PC-3 (cell line): ENCODE measurements around the gene CNIH4.

Experiments
- EZH2 ChIP-seq: fragments of 300-600 bp; sonication (generic); IDR thresholded peaks from one replicate; pipeline ENCODE4 v1.6.1; 2017; ENCODE audit warnings: antibody characterized with exemption, mild to moderate bottlenecking, low read length; ENCODE audit not compliant: unreplicated experiment
- EZH2phosphoT487 ChIP-seq: fragments of 300-600 bp; sonication (generic); IDR thresholded peaks from 2 replicates; pipeline ENCODE4 v1.6.1; 2018; ENCODE audit warnings: mild to moderate bottlenecking, antibody characterized with exemption, low read length, borderline replicate concordance
- TF ChIP-seq, protein P1 (sequence below): fragments of 300-600 bp; sonication (generic); conservative IDR thresholded peaks from 2 replicates; pipeline ENCODE4 v1.5.1; 2017; ENCODE audit warnings: antibody characterized with exemption, low read depth, mild to moderate bottlenecking, low read length

DNA sequence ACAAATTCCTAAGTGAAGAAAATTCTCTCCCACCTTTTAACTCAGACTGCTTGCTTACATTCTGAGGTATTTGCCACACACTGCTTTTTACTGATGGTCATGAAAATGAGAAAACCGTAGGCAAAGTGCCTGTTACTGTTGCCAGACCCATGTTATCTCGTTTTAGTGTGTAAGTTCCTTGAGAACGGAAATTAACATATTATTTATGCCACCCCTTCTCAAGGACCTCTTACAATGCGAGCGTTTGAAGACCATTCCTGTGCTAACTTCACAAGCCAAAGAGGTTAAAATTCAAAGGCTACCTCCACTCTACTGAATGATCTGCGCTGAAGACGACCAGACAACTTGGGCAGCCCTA is 27.2 kb upstream of the CNIH4 start:
- TF ChIP-seq, protein P1, sequence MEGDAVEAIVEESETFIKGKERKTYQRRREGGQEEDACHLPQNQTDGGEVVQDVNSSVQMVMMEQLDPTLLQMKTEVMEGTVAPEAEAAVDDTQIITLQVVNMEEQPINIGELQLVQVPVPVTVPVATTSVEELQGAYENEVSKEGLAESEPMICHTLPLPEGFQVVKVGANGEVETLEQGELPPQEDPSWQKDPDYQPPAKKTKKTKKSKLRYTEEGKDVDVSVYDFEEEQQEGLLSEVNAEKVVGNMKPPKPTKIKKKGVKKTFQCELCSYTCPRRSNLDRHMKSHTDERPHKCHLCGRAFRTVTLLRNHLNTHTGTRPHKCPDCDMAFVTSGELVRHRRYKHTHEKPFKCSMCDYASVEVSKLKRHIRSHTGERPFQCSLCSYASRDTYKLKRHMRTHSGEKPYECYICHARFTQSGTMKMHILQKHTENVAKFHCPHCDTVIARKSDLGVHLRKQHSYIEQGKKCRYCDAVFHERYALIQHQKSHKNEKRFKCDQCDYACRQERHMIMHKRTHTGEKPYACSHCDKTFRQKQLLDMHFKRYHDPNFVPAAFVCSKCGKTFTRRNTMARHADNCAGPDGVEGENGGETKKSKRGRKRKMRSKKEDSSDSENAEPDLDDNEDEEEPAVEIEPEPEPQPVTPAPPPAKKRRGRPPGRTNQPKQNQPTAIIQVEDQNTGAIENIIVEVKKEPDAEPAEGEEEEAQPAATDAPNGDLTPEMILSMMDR, result no peak
- no peak for TF ChIP-seq EZH2
- no peak for TF ChIP-seq EZH2phosphoT487
